HG02759 (cell line): ENCODE results near the gene PANK2.
"Not testable (repeated sequence)": the region's sequence is repeated elsewhere in the genome, so short reads cannot be mapped to it uniquely, and the experiment has no call there.

Experiments used
- ATAC-seq: cut with Tn5 transposase; IDR thresholded peaks from one replicate; pipeline ENCODE4 v1.9.1; 2021; ENCODE audit warnings: mild to moderate bottlenecking, moderate library complexity; ENCODE audit not compliant: unreplicated experiment

PANK2 gene

DNA sequence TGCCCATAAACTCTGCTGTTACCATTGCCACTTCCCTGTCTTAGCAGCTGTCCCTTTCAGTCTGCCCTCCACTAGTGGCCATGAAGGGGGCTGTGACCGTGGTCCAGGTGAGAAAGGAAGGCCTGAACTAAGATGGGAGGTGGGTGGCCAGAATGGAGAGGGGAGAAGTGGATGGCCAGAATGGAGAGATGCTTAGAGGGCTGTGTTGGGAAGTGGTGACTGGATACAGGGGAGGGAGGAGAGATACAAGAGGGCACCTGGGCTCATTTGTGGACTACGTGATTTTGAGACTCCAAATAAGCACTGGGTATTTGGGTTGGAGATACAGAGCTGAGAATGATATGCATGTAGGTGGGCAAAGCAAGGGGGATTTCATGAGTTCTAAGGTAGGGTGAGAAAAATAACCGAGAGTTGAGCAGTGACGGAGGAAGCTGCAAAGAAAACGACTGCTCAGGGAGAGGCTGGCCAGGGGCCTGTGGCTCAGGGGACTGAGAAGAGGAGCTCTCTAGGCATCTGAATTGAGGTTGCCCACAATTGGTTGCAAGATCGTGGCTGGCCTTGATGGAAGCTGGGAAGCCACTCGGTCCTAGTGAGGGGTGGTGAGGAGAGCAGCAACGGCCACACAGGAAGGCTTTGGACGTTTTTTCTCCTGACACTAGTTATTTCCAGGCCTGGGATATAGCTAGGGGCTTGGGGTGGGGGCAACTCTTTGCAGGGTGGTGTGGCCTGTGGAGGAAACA, 36.9 kb downstream of the PANK2 start:
- ATAC-seq: no peak

DNA sequence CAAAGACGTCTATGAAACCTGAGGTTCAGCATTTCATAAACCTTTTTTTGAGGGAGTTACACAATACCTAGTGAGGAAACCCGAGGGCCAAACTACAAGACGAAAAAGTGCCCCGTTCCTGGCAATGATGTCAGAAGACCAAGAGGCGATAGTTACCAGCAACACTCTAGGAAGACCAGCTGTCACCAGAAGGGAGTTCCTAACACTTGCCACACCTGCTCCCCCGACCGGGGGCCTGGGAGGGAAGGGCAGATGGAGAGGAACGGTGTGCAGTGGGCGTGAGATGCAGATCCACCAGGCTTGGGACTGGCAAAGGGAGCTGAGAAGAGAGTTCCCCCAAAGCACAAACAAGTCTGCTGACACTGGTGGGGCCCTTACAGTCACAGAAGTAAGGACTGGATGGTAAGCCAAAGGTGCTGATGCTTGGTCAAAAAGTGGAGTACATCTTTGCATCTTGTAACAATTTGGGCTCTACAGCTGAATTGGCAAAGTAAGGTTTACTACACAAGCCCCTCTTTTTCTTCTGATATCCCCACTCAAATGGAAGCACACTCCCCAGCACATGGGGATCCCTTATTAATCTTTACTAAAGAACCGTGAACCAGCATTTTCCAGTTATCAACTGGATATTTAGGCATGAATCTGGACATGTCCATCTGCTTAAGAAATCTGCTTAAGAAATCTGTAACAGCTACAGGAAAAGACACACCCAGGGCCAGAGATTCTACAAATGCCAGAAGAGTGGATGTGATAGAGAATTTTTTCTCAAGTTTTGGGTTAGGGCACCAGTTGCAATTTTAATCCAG, 38.5 kb downstream of the PANK2 start:
- no peak for ATAC-seq

DNA sequence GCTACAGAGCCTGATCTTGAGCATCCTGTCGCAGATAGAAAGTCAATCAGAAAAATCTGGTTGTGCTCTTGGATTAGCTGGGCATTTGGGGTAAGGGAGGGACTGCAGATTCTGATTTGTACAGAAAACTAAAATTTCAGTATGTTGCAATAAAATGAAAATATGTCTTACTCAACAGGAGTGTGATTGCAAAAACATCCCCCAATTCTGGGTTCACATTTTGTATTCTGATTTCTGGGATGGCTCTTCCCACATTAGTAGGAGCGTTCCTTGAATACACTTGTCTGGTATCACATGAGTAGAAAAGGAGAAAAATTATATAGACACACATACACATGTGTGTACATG, 40.5 kb downstream of the PANK2 start:
- ATAC-seq: no peak

DNA sequence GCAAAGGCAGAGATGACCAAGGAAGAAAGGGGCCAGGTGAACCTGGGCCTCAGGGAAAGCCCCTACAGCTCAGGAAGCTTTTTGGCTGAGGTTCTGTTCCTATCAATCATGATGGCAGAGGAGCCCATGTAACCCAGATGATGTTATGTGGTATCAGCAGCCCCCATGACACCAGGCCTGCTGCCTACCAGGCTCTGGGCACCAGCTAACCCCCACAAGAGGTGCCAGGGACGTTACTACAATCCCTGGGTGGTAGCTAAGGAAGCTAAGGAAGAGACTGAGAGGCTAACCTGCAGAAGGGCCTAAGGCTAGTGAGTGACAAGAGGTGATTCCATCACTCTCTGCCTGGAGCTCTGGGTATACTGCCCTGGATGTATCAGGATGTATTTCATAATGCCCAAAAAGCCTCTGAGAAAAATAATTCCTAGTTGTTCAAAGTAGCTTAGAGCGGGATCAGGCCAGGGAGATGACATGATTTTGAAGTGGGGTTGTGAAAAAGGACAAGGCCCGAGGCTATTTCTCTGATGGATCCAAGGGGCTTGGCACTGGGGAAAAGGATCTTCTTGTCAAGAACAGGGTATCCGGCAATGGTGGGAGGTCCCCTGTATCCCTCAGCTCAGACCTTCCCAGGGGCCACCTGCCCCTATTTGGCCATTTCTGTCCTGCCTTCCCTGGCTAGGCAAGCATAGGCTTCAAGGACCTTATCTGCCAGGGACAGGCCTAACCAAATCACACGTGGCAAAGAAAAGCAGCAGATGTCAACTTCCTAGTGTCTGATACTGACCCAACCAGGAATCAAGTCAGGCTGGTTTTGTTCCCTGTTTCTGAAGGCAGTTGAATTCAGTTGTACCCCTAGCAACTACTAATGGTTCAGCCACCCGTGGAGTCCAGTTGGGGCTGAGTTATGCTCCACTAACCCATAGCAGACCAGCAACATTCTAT, 41.3 kb downstream of the PANK2 start:
- ATAC-seq: no peak

DNA sequence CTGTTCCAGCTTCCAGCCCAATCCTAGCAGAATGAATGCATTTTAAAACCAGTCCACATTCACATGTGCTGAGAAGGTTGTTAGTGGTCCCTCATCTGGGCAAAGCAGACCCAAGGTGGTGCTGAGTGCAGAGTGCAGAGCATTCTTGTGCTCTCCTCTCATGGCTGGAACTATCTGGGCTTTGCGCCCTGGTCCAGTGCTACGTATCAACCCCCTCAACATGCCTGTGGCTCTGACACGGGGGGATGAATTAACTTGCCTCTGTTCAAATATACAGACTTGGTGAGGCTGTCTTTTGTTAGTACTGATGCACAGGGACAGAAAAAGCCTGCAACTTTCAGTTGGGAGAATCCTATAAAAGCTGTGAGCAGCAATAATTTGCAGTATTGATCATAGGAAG, 42.5 kb downstream of the PANK2 start:
- ATAC-seq: no peak

DNA sequence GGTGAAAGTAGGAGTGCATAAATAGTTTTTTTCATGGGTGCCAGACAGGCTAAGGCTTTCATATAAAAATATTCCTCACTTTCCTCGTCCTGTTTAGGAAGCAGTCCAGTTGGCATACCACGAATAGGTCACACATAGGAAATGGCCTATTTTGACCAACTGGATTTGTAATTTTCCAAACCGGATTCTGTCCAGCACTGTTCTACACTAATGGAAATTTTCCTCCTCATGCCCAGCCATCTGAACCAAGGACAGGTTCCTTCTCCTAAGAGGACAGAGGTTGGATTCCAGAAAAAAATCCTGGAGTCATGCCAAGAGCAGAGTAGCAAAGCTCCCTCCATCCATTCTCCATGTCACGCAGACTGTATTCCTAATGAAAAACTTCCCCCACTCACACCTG, 43.1 kb downstream of the PANK2 start:
- ATAC-seq: no peak

DNA sequence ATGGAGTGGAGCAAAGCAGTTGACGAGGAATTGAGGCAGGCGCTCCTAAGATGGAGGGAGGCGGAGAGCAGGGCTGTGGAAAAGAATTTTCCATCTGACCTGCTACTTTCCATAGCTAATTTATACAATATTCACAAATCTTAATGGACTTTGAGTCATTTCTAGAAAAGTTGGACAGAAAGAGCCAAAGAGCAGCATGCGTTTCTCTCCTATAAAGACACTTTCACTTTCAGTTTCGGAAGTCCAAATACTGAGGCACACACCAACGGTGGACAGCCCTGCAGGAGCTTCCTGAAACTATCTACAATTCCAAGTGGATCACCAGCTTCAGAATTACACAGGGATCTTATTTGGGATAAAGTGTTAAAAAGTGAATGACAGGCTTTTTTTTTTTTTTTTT, 43.5 kb downstream of the PANK2 start:
- ATAC-seq: no peak

DNA sequence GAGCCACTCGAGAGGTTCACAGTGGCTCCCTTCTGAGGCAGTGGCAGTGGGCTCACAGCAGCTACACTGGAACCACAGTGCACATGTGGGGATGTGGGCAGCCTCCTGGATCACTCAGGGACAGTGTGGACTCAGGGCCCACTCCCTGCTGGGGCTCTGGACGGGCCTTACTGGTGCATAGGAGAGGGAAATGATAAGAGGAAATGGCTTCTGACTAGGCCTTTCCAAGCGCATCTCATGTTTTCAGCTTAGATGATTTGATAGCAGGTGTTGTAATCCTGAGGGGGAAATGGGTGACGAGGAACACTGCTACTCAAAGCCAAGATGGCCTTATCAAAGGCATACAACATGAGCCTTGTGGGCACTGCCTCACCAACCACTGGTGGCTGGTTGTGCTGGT, 44.0 kb downstream of the PANK2 start:
- ATAC-seq: no peak

DNA sequence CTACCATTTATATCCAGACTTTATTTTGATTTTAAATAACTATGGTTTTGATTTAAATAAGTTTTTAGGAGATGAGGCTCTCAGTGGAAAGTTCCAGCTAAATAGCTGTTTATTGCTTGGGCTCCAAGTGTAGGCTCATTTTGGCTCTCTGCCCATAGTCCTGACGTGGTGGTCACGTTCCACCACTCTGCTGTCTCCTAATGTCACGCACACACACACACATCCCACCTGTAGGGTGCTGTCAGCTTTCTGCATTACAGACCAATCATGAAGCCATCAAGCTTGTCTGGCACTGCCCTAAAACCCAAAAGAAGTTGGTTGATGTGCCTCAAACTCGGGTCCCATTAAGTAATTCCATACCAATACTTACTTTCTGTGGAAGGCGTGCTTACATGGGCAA, 45.4 kb downstream of the PANK2 start:
- no peak for ATAC-seq

DNA sequence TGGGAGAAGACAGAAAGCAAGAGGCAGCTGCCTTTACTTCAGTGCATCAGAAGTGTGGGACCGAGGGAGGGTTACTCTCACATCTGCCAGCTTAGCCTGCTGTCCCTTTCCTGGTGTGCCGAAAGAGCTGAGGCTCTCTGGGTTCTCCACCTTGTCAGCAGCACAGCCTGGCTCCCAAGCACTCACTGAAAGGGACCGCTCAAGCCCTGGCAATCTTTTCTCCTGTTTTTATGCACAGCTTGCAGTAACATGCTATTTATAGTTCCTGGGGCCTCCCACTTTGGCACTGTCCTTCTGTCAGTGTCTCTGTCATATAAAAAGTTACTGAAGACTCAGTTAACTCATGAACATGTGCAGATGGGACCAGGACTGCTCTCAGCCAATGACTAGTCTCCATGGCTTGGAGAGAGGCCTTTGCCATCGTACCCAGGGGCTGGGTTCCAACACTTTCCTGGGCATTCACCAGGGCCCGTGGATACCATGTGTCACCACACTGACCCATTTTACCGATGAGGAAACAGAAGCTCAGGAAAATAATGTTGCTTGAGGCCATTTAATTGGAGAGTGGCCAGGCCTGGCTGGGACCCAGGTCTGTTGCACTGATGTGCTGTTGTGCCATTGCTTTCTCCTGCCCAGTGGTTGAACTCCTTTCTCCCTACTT, 46.2 kb downstream of the PANK2 start:
- ATAC-seq: no peak

DNA sequence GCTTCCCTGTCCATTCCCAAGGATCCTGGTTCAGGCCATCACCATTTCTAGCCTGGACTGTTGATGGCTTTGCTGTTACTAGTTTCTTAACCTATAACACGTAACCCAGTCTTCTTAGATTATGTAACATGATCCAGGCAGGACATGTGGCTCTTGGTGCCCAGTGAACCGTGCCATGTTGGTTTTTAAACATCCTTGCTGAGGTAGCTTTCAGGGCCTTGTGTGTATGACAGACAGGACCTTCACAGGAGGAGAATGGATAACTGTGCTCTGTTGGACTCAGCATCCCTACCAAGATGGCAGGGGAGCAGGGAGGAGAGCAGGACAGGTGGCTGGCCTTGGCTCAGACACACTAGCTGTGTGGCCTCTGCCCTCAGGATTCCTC, 46.8 kb downstream of the PANK2 start:
- ATAC-seq: no peak

DNA sequence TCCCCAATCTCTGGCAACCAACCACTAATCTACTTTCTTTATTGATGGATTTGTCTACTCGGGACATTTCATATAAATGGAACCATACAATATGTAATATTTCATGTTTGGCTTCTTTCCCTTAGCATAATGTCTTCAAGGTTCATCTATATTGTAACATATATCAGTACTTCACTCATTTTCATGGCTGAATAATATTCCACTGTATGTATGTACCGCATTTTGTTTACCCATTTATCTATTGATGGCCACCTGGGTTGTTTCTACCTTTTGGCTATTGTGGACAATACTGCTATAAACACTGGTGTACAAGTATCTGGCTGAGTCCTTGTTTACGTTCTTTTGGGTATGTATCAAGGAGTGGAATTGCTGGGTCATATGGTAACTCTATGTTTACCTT, 48.4 kb downstream of the PANK2 start:
- ATAC-seq: no peak

DNA sequence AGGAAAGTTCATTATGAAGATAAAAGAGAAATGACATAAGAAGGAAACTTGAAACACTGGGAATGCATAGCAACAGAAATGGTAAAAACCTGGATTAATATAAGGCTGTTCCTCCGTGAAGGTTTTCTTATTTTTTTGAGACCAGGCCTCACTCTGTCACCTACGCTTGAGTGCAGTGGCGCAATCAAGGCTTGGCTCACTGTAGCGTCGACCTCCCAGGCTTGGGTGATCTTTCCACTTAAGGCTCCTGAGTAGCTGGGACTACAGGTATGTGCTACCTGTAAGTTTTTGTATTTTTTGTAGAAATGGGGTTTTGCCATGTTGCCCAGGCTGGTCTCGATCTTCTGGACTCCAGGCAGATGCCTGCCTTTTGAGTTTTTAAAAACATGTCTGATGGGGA, 51.7 kb downstream of the PANK2 start:
- no peak for ATAC-seq

DNA sequence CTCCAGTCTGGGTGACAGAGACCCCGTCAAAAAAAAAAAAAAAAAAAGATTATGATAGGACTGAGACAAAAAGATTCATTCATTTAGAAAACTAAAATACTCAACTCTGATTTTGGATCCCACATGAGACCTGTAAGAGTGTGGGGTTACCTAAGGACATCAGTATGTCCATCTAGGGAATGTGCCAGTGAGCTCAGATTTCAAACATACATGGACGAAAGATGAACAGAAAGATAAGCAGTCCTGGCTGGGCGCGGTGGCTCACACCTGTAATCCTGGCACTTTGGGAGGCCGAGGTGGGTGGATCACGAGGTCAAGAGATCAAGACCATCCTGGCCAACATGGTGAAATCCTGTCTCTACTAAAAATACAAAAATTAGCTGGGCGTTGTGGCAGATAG, 57.5 kb downstream of the PANK2 start:
- ATAC-seq: not testable (repeated sequence)

DNA sequence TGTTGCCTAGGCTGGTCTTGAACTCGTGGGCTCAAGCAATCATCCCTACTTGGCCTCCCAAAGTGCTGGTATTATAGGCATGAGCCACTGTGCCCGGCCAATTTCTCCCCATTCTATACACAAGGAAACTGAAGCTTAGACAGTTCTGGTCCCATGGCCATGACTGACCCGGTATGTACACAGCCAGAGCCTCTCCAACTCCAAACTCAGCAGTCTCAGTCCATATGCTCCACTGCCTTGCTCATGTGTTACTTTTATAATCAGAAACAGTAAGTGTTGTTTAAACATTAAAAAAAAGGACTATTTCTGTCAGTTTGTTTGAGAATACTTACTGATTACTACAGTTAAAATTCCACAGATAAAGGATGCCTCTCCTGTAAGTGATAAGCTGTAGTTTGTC, 75.5 kb downstream of the PANK2 start:
- ATAC-seq: no peak

DNA sequence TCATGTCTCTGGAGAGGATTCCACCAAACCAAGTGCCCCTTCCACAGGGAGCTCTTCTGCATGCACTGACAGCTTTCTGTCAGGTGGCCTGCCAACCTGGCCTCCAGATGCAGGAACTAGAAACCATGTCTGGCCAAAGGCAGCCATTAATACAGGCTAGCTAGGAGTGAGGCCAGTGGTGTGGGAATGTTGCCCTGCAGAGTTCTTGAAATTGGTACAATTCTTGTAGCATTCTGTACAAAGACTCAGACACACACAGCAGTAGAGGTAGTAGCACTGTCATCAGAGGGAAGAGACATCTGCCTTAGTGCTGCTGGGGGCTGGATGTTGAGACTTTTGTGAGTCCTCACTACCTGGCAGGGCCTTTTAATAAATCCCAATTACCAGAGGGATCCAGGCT, 77.4 kb downstream of the PANK2 start:
- ATAC-seq: no peak

DNA sequence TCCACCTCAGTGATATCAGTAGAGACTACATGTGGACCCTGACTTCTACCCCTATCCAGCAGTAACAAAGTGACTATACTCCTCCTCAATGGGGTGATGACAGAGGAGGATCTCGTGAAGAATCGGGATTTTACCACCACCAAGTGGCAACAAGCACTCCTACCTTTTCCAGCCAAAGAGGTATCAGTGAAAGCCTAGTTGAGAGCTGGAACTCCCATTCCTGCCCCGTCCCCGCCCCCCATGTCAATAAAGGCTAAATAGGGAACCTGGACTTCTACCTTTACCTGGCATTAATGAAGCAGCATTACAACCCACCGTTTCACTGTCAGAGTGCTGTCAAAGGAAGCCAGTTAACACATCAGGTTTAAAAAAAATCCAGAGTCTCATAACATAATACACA, 80.8 kb downstream of the PANK2 start:
- no peak for ATAC-seq

DNA sequence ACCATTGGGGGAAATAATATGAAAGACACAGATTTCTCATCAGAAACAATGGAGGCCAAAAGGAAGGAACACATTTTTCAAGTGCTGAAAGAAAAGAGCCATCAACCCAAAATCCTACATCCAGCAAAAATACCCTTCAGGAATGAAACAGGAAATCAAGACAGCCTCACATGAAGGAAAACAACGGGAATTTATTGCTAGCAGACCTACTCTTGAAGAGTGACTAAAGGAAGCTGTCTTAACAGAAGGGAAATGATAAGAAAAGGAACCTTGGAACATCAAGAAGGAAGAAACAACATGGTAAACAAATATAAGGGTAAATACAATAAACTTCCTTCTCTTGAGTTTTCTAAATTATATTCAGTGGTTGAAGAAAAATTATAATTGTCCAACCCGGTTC, 82.0 kb downstream of the PANK2 start:
- no peak for ATAC-seq

DNA sequence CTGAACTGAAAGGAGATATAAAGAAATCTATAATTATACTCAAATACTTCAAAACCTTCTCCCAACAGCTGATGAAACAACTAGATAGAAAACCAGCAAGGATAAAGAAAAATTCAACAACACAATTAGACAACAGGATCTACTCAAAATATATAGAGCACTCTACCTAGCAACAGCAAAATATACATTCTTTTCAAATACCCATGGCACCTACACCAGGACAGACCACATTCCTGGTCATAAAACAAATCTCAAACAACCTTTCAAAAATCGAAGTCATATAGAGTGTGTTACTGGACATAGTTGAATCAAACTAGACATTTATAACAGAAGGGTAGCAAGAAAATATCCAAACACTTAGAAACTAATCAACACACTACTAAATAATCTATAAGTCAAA, 83.0 kb downstream of the PANK2 start:
- no peak for ATAC-seq

DNA sequence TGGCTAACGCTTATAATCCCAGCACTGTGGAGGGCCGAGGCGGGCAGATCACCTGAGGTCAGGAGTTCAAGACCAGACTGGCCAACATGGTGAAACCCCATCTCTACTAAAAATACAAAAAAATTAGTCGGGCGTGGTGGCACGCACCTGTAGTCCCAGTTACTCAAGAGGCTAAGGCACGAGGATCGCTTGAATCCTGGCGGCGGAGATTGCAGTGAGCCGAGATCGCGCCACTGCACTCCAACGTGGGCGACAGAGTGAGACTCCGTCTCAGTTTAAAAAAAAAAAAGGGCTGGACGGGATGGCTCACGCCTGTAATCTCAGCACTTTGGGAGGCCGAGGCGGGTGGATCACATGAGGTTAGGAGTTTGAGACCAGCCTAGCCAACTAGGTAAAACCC, 83.4 kb downstream of the PANK2 start:
- ATAC-seq: not testable (repeated sequence)

DNA sequence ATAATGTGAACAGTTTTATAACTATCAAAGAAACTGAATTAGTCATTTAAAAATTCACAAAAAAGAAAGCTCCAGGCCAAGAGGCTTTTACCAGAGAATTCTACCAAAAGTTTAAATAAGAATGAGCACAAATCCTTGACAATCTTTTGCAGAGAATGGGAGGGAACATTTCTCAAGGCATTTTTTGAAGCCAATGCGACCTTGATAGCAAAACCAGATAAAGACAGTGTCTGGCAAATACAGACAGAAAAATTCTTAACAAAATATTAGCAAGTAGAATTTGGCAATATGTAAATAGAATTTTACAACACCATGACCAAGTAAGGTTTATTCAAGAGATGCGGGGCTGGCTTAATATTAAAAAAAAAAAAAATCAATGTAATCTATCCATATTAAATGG, 84.5 kb downstream of the PANK2 start:
- no peak for ATAC-seq
